PC-3 (cell line): ENCODE measurements around the gene POLA1.

Experiments used
- EZH2 ChIP-seq: fragments of 300-600 bp; sonication (generic); IDR thresholded peaks from one replicate; pipeline ENCODE4 v1.6.1; 2017; ENCODE audit warnings: antibody characterized with exemption, mild to moderate bottlenecking, low read length; ENCODE audit not compliant: unreplicated experiment
- EZH2phosphoT487 ChIP-seq: fragments of 300-600 bp; sonication (generic); IDR thresholded peaks from 2 replicates; pipeline ENCODE4 v1.6.1; 2018; ENCODE audit warnings: mild to moderate bottlenecking, antibody characterized with exemption, low read length, borderline replicate concordance
- TF ChIP-seq, protein P1 (sequence below): fragments of 300-600 bp; sonication (generic); conservative IDR thresholded peaks from 2 replicates; pipeline ENCODE4 v1.5.1; 2017; ENCODE audit warnings: antibody characterized with exemption, low read depth, mild to moderate bottlenecking, low read length

DNA sequence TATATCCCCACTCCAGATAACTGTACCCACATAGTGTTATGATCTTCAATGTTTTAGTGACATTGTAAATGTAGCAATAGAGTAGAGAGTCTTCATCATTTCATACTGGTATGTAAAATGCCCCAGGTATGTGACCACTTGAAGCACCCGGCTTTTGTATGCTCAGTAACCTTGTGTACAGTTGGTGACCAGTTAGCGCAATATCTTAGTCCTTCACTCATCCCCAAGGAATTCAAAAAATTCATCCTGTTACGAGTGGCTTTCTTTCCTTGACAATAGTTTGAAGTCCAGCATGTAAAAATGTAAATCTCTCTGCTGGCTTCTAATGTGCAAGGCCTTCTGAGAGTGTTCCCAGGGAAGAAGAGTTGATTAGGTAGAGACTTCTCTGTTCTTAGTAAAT is 176.4 kb downstream of the POLA1 start:
- TF ChIP-seq, protein P1, sequence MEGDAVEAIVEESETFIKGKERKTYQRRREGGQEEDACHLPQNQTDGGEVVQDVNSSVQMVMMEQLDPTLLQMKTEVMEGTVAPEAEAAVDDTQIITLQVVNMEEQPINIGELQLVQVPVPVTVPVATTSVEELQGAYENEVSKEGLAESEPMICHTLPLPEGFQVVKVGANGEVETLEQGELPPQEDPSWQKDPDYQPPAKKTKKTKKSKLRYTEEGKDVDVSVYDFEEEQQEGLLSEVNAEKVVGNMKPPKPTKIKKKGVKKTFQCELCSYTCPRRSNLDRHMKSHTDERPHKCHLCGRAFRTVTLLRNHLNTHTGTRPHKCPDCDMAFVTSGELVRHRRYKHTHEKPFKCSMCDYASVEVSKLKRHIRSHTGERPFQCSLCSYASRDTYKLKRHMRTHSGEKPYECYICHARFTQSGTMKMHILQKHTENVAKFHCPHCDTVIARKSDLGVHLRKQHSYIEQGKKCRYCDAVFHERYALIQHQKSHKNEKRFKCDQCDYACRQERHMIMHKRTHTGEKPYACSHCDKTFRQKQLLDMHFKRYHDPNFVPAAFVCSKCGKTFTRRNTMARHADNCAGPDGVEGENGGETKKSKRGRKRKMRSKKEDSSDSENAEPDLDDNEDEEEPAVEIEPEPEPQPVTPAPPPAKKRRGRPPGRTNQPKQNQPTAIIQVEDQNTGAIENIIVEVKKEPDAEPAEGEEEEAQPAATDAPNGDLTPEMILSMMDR, result no peak
- TF ChIP-seq EZH2 (no peak), EZH2phosphoT487 (no peak)
